Neuronal stem cell (in vitro differentiated cells): ENCODE results near the gene CEND1.

Source experiments
- DNase-seq: peaks from one replicate; pipeline ENCODE4 v3.0.0-alpha.2; 2013; ENCODE audit warnings: low spot score
- H2AFZ ChIP-seq: one replicate; pipeline ENCODE4 v1.6.1; 2013; ENCODE audit warnings: mild to moderate bottlenecking, low read length, inconsistent platforms
- H2AK5ac ChIP-seq: 2 replicates; pipeline ENCODE4 v1.6.1; 2013; ENCODE audit warnings: low read depth, mild to moderate bottlenecking, inconsistent platforms, low read length, moderate library complexity, mixed read lengths
- H2BK120ac ChIP-seq: 2 replicates; pipeline ENCODE4 v1.6.1; 2013; ENCODE audit warnings: low read depth, mild to moderate bottlenecking, inconsistent platforms, low read length, moderate library complexity, mixed read lengths
- H2BK12ac ChIP-seq: one replicate; pipeline ENCODE4 v1.6.1; 2013; ENCODE audit warnings: low read length, inconsistent platforms
- H2BK15ac ChIP-seq: 2 replicates; pipeline ENCODE4 v1.6.1; 2013; ENCODE audit warnings: mild to moderate bottlenecking, low read length, inconsistent platforms, mixed read lengths
- H2BK5ac ChIP-seq: one replicate; pipeline ENCODE4 v1.6.1; 2013; ENCODE audit warnings: inconsistent platforms, mild to moderate bottlenecking, low read length, moderate library complexity
- H3K14ac ChIP-seq: one replicate; pipeline ENCODE4 v1.6.1; 2013; ENCODE audit warnings: low read length, inconsistent platforms
- H3K18ac ChIP-seq: 2 replicates; pipeline ENCODE4 v1.6.1; 2013; ENCODE audit warnings: low read length, inconsistent platforms
- H3K23ac ChIP-seq: 2 replicates; pipeline ENCODE4 v1.6.1; 2013; ENCODE audit warnings: low read depth, mild to moderate bottlenecking, mixed read lengths, low read length, inconsistent platforms; ENCODE audit not compliant: poor library complexity
- H3K27ac ChIP-seq: replicated peaks from 3 replicates; pipeline ENCODE4 v1.5.1; 2013; ENCODE audit warnings: low read length, inconsistent platforms
- H3K27me3 ChIP-seq, 3 experiments: 2 replicates each; pipeline ENCODE4 v1.6.1; 2013; ENCODE audit warnings: low read length in 3 of 3, mild to moderate bottlenecking in 2 of 3, inconsistent platforms in 1 of 3, low read depth in 1 of 3, mixed read lengths in 1 of 3, moderate library complexity in 1 of 3; ENCODE audit not compliant: control insufficient read depth in 3 of 3, insufficient read depth in 3 of 3
- H3K36me3 ChIP-seq, 2 donors: replicated peaks in 1 of 2; 2 replicates each; pipeline ENCODE4 v1.6.1; 2013; ENCODE audit warnings: low read length in 2 of 2; ENCODE audit not compliant: control insufficient read depth in 2 of 2, insufficient read depth in 2 of 2
- H3K4ac ChIP-seq: 2 replicates; pipeline ENCODE4 v1.6.1; 2013; ENCODE audit warnings: inconsistent platforms, mild to moderate bottlenecking, low read length, moderate library complexity
- H3K4me1 ChIP-seq, 2 donors: 1 replicate in 1 of 2; 2 replicates in 1 of 2; pipeline ENCODE4 v1.6.1; 2013; ENCODE audit warnings: low read length in 2 of 2, low read depth in 1 of 2; ENCODE audit not compliant: control insufficient read depth in 2 of 2, insufficient read depth in 1 of 2
- H3K4me2 ChIP-seq: one replicate; pipeline ENCODE4 v1.6.1; 2013; ENCODE audit warnings: mild to moderate bottlenecking, low read length, inconsistent platforms; ENCODE audit not compliant: insufficient read depth, poor library complexity, severe bottlenecking
- H3K4me3 ChIP-seq, 2 donors: 2 replicates each; pipeline ENCODE4 v1.5.1; 2013; ENCODE audit warnings: low read length in 2 of 2, mild to moderate bottlenecking in 2 of 2, inconsistent platforms in 1 of 2, moderate library complexity in 1 of 2
- H3K79me1 ChIP-seq: one replicate; pipeline ENCODE4 v1.6.1; 2013; ENCODE audit warnings: low read depth, mild to moderate bottlenecking, inconsistent platforms, low read length, moderate library complexity
- H3K9ac ChIP-seq: one replicate; pipeline ENCODE4 v1.6.1; 2013; ENCODE audit warnings: mild to moderate bottlenecking, low read depth, low read length, inconsistent platforms; ENCODE audit not compliant: poor library complexity
- H3K9me3 ChIP-seq, 2 donors: replicated peaks in 1 of 2; 2 replicates each; pipeline versions ENCODE3 to v1.6.1; 2013; ENCODE audit warnings: low read length in 2 of 2, mild to moderate bottlenecking in 2 of 2, inconsistent platforms in 1 of 2, low read depth in 1 of 2, mixed read lengths in 1 of 2, moderate library complexity in 1 of 2; ENCODE audit not compliant: control insufficient read depth in 2 of 2, insufficient read depth in 1 of 2
- H4K8ac ChIP-seq: one replicate; pipeline ENCODE4 v1.6.1; 2013; ENCODE audit warnings: low read depth, mild to moderate bottlenecking, inconsistent platforms, low read length, moderate library complexity
- H4K91ac ChIP-seq: one replicate; pipeline ENCODE4 v1.6.1; 2013; ENCODE audit warnings: low read length, low read depth, mild to moderate bottlenecking, inconsistent platforms; ENCODE audit not compliant: poor library complexity
- WGBS, 2 donors: extraction: QIAGEN DNeasy Blood & Tissue Kit; methylation state at CpG; one replicate each; pipeline ENCODE4 v1.1.7; 2013; ENCODE audit warnings: missing lambda C conversion rate in 2 of 2, mixed read lengths in 1 of 2; ENCODE audit not compliant: insufficient read length in 2 of 2, insufficient replicate concordance in 1 of 2; ENCODE audit errors: extremely low coverage in 2 of 2; 5-methylcytosine and 5-hydroxymethylcytosine counted together

Gene CEND1

GRCh38 chr11:771617-772204 is 18.2 kb downstream of the CEND1 start:
- Histone ChIP-seq H3K14ac (no peak overlapping the region), H4K8ac (no peak overlapping the region), H3K27me3 (no peaks in the 10 kb centered on the region), H3K9ac (peak overlapping the region; percentile 77), H3K4me3 (no peak overlapping the region), H3K36me3 (peaks cover 17 to 69% of the 10 kb centered on the region in 2 donors), H2BK5ac (no peak overlapping the region), H3K23ac (no peak overlapping the region), H2AK5ac (no peak overlapping the region), H3K4ac (no peak overlapping the region), H3K27ac (no peak overlapping the region), H2BK15ac (no peak overlapping the region), H2AFZ (no peak overlapping the region), H3K4me2 (no peak overlapping the region), H3K18ac (no peak overlapping the region), H2BK120ac (no peak overlapping the region), H3K4me1 (peaks cover 5 to 8% of the 10 kb centered on the region in 2 donors), H3K79me1 (peaks cover 21% of the 10 kb centered on the region), H3K9me3 (no peaks in the 10 kb centered on the region), H2BK12ac (no peak overlapping the region), H4K91ac (no peak overlapping the region)
- WGBS, 2 donors: no CpG with 5 or more reads among the region's 15 CpGs
- no peak for DNase-seq

GRCh38 chr11:770642-771616 is 19.0 kb downstream of the CEND1 start:
- Histone ChIP-seq H3K79me1 (peaks cover 18% of the 10 kb centered on the region), H3K9me3 (no peaks in the 10 kb centered on the region), H3K27ac (no peak overlapping the region), H2BK12ac (peak overlapping the region; percentile 41), H2BK5ac (no peak overlapping the region), H3K4me1 (peaks cover 2 to 3% of the 10 kb centered on the region in 2 donors), H2AFZ (no peak overlapping the region), H3K4me2 (no peak overlapping the region), H3K27me3 (no peaks in the 10 kb centered on the region), H3K14ac (no peak overlapping the region), H3K4ac (no peak overlapping the region), H3K36me3 (peaks cover 21 to 77% of the 10 kb centered on the region in 2 donors), H3K23ac (peak overlapping the region; percentile 55), H2AK5ac (no peak overlapping the region), H4K91ac (no peak overlapping the region), H3K4me3 (no peak overlapping the region), H2BK120ac (no peak overlapping the region), H4K8ac (no peak overlapping the region), H3K9ac (peak overlapping the region; percentile 77), H3K18ac (peak overlapping the region; percentile 57), H2BK15ac (no peak overlapping the region)
- DNase-seq: no peak
- WGBS, 2 donors: no CpG with 5 or more reads among the region's 32 CpGs

- Histone ChIP-seq H2AFZ (no peak overlapping the region), H2BK15ac (no peak overlapping the region), H3K18ac (no peak overlapping the region), H3K9me3 (no peaks in the 10 kb centered on the region), H2BK5ac (no peak overlapping the region), H2BK120ac (no peak overlapping the region), H4K91ac (no peak overlapping the region), H3K4ac (no peak overlapping the region), H4K8ac (no peak overlapping the region), H3K4me1 (peaks cover 0 to 2% of the 10 kb centered on the region in 2 donors), H3K4me3 (no peak overlapping the region), H3K27ac (no peak overlapping the region), H3K27me3 (no peaks in the 10 kb centered on the region), H3K79me1 (peaks cover 18% of the 10 kb centered on the region), H3K4me2 (no peak overlapping the region), H3K36me3 (peaks cover 23 to 80% of the 10 kb centered on the region in 2 donors), H3K23ac (no peak overlapping the region), H3K9ac (no peak overlapping the region), H3K14ac (no peak overlapping the region), H2AK5ac (no peak overlapping the region), H2BK12ac (no peak overlapping the region)
- DNase-seq: no peak
- WGBS, 2 donors: no CpG with 5 or more reads among the region's 23 CpGs
Observed at GRCh38 chr11:769887-770641, 19.8 kb downstream of the CEND1 start.
